Astrocyte of the cerebellum (primary cell): ENCODE data around the gene DENR.

Experiments used
- DNase-seq: peaks from one replicate; pipeline ENCODE4 v3.0.0-alpha.2; 2011; ENCODE audit warnings: low read depth
- H3K4me3 ChIP-seq: 2 replicates; pipeline ENCODE4 v1.5.1; 2011; ENCODE audit warnings: mild to moderate bottlenecking, low read depth, low read length, moderate library complexity
- in situ Hi-C: cut with HindIII; loops from 2 replicates; pipeline ENCODE4 v1.10.0; 2017; ENCODE audit warnings: low sequenced_read_pairs
- TF ChIP-seq, protein P1 (sequence below): IDR thresholded peaks from 2 replicates; pipeline ENCODE4 v1.5.1; 2012; ENCODE audit warnings: low read length, low read depth, moderate library complexity, mild to moderate bottlenecking; ENCODE audit errors: missing control alignments

Gene DENR

DNA sequence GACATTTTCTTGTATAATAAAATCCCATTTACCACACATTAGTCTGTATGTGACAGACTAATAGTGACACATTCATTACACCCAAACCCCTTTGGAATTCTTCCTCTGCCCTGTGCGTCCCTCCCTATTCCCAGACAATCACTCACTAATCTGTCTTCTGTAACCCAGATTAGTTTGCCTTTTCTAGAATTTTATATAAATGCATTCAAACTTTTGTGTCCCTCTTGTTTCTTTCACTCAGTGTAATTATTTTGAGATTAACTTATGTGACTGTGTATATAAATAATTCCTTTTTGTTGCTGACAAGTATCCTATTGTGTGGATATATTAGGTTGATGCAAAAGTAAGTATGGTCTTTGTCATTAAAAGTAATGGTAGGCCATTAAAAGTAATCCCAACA lies 55.0 kb downstream of the DENR start:
- TF ChIP-seq, protein P1, sequence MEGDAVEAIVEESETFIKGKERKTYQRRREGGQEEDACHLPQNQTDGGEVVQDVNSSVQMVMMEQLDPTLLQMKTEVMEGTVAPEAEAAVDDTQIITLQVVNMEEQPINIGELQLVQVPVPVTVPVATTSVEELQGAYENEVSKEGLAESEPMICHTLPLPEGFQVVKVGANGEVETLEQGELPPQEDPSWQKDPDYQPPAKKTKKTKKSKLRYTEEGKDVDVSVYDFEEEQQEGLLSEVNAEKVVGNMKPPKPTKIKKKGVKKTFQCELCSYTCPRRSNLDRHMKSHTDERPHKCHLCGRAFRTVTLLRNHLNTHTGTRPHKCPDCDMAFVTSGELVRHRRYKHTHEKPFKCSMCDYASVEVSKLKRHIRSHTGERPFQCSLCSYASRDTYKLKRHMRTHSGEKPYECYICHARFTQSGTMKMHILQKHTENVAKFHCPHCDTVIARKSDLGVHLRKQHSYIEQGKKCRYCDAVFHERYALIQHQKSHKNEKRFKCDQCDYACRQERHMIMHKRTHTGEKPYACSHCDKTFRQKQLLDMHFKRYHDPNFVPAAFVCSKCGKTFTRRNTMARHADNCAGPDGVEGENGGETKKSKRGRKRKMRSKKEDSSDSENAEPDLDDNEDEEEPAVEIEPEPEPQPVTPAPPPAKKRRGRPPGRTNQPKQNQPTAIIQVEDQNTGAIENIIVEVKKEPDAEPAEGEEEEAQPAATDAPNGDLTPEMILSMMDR = no peak
- no peak overlapping the region for H3K4me3 ChIP-seq
- no peak for DNase-seq
- in situ Hi-C loops = no loop called here

DNA sequence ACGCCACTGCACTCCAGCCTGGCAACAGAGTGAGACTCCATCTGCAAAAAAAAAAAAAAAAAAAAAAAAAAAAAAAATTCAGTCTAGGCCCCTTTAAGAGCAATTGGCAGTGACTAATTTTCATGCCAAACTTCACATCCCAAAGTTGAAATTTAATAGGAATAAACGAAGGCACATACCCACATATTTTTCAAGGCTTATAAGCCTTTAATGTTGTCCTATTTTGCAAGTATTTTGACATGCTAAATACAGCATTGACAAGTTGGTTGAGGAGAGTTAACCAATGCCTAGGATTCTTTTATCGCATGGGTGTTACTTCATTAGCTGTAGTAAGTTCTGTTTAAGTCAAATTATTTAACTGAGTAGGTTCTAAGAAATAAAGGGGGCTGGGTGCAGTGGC lies 59.2 kb downstream of the DENR start:
- TF ChIP-seq, protein P1 = no peak
- DNase-seq = no peak
- in situ Hi-C loops = no loop called here
- no peak overlapping the region for H3K4me3 ChIP-seq

DNA sequence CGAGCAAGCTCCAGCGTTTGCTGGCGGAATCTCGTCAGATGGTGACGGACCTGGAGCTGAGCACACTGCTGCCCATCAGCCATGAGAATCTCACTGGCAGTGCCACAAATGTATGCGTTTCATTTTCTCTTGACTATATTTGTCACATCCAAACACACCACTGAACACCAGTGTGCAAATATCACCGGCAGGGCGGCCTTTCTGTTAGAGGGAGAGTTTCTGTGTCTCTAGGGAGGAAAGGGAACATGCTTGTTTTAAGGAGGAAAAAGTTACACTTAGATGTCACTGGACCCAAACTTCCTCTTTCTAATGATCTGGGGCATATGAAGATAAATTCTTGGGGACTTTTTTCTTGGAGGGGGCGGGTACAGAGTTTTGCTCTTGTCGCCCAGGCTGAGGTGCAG lies 60.7 kb downstream of the DENR start:
- in situ Hi-C loops = no loop called here
- H3K4me3 ChIP-seq = no peak overlapping the region
- no peak for DNase-seq
- TF ChIP-seq, protein P1 = no peak

- TF ChIP-seq, protein P1 = no peak
- no peak overlapping the region for H3K4me3 ChIP-seq
- no peak for DNase-seq
- in situ Hi-C loops = no loop called here
These were observed 66.7 kb downstream of the DENR start for GRCh38 chr12:122819209-122819785.

DNA sequence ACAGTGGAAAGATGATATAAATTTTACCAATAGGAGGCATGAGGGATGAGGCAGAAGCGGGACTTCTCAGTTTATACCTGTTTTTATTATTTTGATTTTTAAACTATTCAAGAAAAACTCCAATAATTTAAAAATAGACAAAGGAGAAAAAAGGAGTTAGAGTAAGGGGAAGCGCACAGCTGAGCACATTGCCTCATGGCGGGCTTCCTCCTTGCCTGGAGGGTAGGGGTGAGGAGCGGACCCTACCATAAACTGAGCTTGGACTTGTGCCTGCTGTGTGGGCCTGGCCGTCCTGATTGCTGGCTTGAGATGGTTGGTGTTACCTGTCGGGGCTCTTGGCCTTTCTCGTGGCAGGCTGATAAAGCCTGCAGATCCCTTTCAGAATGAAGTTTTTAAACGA lies 67.5 kb downstream of the DENR start:
- no peak for DNase-seq
- TF ChIP-seq, protein P1 = no peak
- in situ Hi-C loops = no loop called here
- no peak overlapping the region for H3K4me3 ChIP-seq
